Measurements from ENCODE around the gene USP22. TPM values are rescaled to one million over a fixed set of nuclear protein-coding genes. Genes with fewer than 3 reads are reported as not detected.

USP22 gene
- total and polyA plus RNA-seq, 9 donors = 75.2 to 246 (median 197) TPM

DNA sequence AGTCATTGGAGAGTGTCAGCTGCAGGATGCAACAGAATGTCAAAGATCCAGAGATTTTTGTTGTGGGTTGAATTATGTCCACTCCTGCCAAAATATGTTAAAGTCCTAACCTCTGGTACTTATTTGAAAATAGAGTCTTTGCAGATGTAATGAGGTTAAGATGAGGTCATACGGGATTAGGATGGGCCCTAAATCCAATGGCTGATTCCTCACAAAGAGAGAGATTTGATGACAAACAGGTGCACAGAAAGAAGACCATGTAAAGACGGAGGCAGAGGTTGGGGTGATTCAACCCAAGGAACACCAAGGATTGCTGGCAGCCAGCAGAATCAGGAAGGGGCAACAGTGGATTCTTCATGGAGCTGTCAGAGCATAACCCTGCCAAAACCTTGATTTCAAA is 34.5 kb upstream of the USP22 start:
- H3K27ac ChIP-seq = no peak overlapping the region
- WGBS, 3 donors = 89% methylated on average over 2 of the region's 2 CpGs
- peaks cover 1% of the 10 kb centered on the region for H3K4me1 ChIP-seq (ENCODE audit: insufficient read depth)
- no peaks in the 10 kb centered on the region for H3K9me3 ChIP-seq
- intact Hi-C loops (cut with DNase I) = no loop called here
- no peaks in the 10 kb centered on the region for H3K27me3 ChIP-seq
- no peaks in the 10 kb centered on the region for H3K36me3 ChIP-seq
- no peak overlapping the region for H3K4me3 ChIP-seq
- TF ChIP-seq POLR2A (IDR thresholded peaks at IDR 0.05) (no peak), EP300 (IDR thresholded peaks at IDR 0.05) (no peak)
- TF ChIP-seq, protein P1, sequence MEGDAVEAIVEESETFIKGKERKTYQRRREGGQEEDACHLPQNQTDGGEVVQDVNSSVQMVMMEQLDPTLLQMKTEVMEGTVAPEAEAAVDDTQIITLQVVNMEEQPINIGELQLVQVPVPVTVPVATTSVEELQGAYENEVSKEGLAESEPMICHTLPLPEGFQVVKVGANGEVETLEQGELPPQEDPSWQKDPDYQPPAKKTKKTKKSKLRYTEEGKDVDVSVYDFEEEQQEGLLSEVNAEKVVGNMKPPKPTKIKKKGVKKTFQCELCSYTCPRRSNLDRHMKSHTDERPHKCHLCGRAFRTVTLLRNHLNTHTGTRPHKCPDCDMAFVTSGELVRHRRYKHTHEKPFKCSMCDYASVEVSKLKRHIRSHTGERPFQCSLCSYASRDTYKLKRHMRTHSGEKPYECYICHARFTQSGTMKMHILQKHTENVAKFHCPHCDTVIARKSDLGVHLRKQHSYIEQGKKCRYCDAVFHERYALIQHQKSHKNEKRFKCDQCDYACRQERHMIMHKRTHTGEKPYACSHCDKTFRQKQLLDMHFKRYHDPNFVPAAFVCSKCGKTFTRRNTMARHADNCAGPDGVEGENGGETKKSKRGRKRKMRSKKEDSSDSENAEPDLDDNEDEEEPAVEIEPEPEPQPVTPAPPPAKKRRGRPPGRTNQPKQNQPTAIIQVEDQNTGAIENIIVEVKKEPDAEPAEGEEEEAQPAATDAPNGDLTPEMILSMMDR (IDR thresholded peaks at IDR 0.05) = no peak
- no peak for DNase-seq

DNA sequence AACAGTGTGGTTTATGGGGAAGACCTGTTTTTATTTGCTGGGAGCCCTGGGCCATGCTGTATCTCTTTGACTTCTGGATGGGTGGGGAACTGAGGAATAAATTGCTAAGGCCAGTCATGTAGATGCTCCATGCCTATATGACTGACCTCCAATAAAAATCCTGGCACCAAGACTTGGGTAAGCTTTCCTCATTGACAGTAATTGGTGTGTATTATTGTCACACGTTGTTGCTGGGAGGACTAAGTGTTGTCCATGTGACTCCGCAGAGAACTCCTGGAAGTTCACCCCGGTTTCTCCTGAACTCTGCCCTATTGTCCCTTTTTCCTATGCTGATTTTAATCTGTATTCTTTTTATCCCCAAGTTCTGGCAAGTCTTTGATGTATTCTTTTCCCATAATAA is 33.4 kb upstream of the USP22 start:
- Histone ChIP-seq H3K4me1 (ENCODE audit: insufficient read depth) (peaks cover 1% of the 10 kb centered on the region), H3K36me3 (no peaks in the 10 kb centered on the region), H3K27ac (no peak overlapping the region), H3K27me3 (no peaks in the 10 kb centered on the region), H3K9me3 (no peaks in the 10 kb centered on the region), H3K4me3 (no peak overlapping the region)
- intact Hi-C loops (cut with DNase I) = no loop called here
- TF ChIP-seq, protein P1 (IDR thresholded peaks at IDR 0.05) = no peak
- no peak for TF ChIP-seq POLR2A (IDR thresholded peaks at IDR 0.05)
- no peak for TF ChIP-seq EP300 (IDR thresholded peaks at IDR 0.05)
- WGBS, 3 donors = 77 to 89% (median 86%) methylated on average over 3 of the region's 3 CpGs
- no peak for DNase-seq

DNA sequence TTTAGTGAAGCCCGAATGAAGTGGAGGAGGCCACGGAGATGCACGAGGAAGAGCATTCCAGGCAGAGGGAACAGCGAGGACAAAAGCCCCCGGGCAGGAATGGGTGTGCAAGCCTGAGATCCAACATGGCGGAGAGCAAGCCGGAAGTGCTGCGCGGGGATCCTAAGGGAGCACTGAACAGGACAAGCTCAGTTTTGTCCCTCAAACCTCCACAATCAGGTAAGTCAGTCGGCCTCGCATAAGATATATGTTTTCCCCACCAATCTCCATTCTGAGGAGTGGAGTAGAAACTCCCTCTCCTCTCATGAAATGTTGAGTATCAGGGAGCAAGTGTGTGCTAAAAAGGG is 32.9 kb upstream of the USP22 start:
- Histone ChIP-seq H3K27me3 (no peaks in the 10 kb centered on the region), H3K36me3 (no peaks in the 10 kb centered on the region), H3K9me3 (no peaks in the 10 kb centered on the region), H3K4me1 (ENCODE audit: insufficient read depth) (peaks cover 1% of the 10 kb centered on the region), H3K4me3 (no peak overlapping the region), H3K27ac (no peak overlapping the region)
- 60 to 67% (median 61%) methylated on average over 11 of the region's 11 CpGs for WGBS, 3 donors
- intact Hi-C loops (cut with DNase I) = no loop called here
- DNase-seq = no peak
- TF ChIP-seq, protein P1 (IDR thresholded peaks at IDR 0.05) = no peak
- TF ChIP-seq POLR2A (IDR thresholded peaks at IDR 0.05) (no peak), EP300 (IDR thresholded peaks at IDR 0.05) (no peak)

DNA sequence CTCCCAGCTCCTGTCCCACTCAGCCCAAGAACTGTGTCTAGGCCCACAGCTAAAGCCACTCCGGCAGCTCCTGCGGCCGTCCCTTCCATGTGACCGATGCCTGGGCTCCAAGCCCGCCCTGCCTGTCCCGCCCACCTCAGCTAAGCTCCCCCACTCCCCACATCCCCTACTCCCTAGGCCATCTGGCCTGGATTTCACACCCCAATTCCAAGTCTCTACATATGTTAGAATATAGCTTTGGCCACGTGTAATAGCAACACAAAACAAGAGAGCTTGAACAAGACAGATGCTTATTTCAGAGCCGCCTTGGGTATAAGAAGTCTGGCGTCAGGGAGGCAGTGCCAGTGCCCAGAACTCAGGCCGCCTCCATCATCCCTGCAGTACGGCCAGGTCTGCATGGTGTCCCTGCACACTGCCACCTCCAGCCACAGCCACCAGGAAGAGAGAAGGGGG is 30.0 kb upstream of the USP22 start:
- 58 to 64% (median 58%) methylated on average over 11 of the region's 11 CpGs for WGBS, 3 donors
- TF ChIP-seq EP300 (IDR thresholded peaks at IDR 0.05) = no peak
- TF ChIP-seq POLR2A (IDR thresholded peaks at IDR 0.05) = no peak
- TF ChIP-seq, protein P1 (IDR thresholded peaks at IDR 0.05) = no peak

More for the DNA sequence above, 30.0 kb upstream of the USP22 start:
- H3K27ac ChIP-seq = no peak overlapping the region
- no peaks in the 10 kb centered on the region for H3K9me3 ChIP-seq
- intact Hi-C loops (cut with DNase I) = no loop called here
- H3K36me3 ChIP-seq = no peaks in the 10 kb centered on the region
- H3K27me3 ChIP-seq = no peaks in the 10 kb centered on the region
- H3K4me1 ChIP-seq (ENCODE audit: insufficient read depth) = peaks cover 1% of the 10 kb centered on the region
- no peak overlapping the region for H3K4me3 ChIP-seq
- DNase-seq = no peak
